SK-N-SH (cell line): ENCODE measurements around the gene CHD5. TPM values are rescaled to one million over a fixed set of nuclear protein-coding genes. Genes with fewer than 3 reads are reported as not detected.

Experiments
- CTCF ChIA-PET: fragments of 300-600, 350-600 bp; formaldehyde crosslinking; extraction: SDS; loops from one replicate; lab custom pipeline; 2021; lab: Yijun Ruan, JAX
- POLR2A ChIA-PET: fragments of 350-600 bp; sonication (Branson Sonifier 250); formaldehyde crosslinking; extraction: SDS; loops from one replicate; lab custom pipeline; 2020; ENCODE audit warnings: antibody characterized with exemption, inconsistent platforms; lab: Yijun Ruan, JAX
- DNase-seq: peaks from one replicate; pipeline ENCODE4 v3.0.0; 2012
- H2AFZ ChIP-seq: fragments of 200-600 bp; sonication (generic); 2 replicates; pipeline ENCODE4 v1.8.1; 2016; ENCODE audit warnings: antibody characterized with exemption, mild to moderate bottlenecking, low read depth
- H3F3A ChIP-seq: fragments of 200-600 bp; sonication (generic); replicated peaks from 2 replicates; pipeline ENCODE3; 2016; ENCODE audit warnings: antibody characterized with exemption, mild to moderate bottlenecking; ENCODE audit not compliant: insufficient read depth
- H3K27ac ChIP-seq, 2 experiments: fragments of 200-500 bp in 1 of 2; fragments of 200-600 bp in 1 of 2; sonication (Bioruptor generic) in 1 of 2; sonication (generic), shearing (Covaris generic) in 1 of 2; 2 replicates each; pipeline versions ENCODE4 v1.5.1 to v1.6.1; 2014 to 2016; ENCODE audit warnings: low read depth in 2 of 2, inconsistent platforms in 1 of 2, low read length in 1 of 2, mild to moderate bottlenecking in 1 of 2, mixed read lengths in 1 of 2
- H3K27me3 ChIP-seq: fragments of 200-600 bp; sonication (generic), shearing (Covaris generic); 2 replicates; pipeline ENCODE4 v1.6.1; 2016; ENCODE audit warnings: mixed run types; ENCODE audit not compliant: insufficient read depth
- H3K36me3 ChIP-seq, 2 experiments: fragments of 200-500 bp in 1 of 2; fragments of 200-600 bp in 1 of 2; sonication (Bioruptor generic) in 1 of 2; sonication (generic) in 1 of 2; replicated peaks in 1 of 2; 2 replicates each; pipeline versions ENCODE3 to v1.5.1; 2014 to 2016; ENCODE audit warnings: low read length in 1 of 2, mild to moderate bottlenecking in 1 of 2; ENCODE audit not compliant: insufficient read depth in 2 of 2, control insufficient read depth in 1 of 2
- H3K4me1 ChIP-seq, 2 experiments: fragments of 200-500 bp in 1 of 2; fragments of 200-600 bp in 1 of 2; sonication (Bioruptor generic) in 1 of 2; sonication (generic), shearing (Covaris generic) in 1 of 2; 2 replicates each; pipeline versions ENCODE4 v1.5.1 to v1.6.1; 2014 to 2016; ENCODE audit warnings: low read depth in 1 of 2, low read length in 1 of 2, mixed run types in 1 of 2; ENCODE audit not compliant: insufficient read depth in 2 of 2, control insufficient read depth in 1 of 2
- H3K4me2 ChIP-seq: fragments of 200-600 bp; sonication (generic), shearing (Covaris generic); 2 replicates; pipeline ENCODE4 v1.6.1; 2017; ENCODE audit warnings: mixed run types
- H3K4me3 ChIP-seq, 2 experiments: fragments of 200-500 bp in 1 of 2; fragments of 200-600 bp in 1 of 2; sonication (Bioruptor generic) in 1 of 2; sonication (generic), shearing (Covaris generic) in 1 of 2; 2 replicates each; pipeline versions ENCODE4 v1.5.1 to v1.8.1; 2014 to 2016; ENCODE audit warnings: low read depth in 2 of 2, inconsistent platforms in 1 of 2, low read length in 1 of 2, mild to moderate bottlenecking in 1 of 2, mixed read lengths in 1 of 2, moderate library complexity in 1 of 2
- H3K79me2 ChIP-seq: fragments of 200-600 bp; sonication (generic); 2 replicates; pipeline ENCODE4 v1.8.1; 2017; ENCODE audit warnings: mild to moderate bottlenecking; ENCODE audit not compliant: insufficient read depth
- H3K9ac ChIP-seq: fragments of 200-600 bp; sonication (generic); 2 replicates; pipeline ENCODE4 v1.6.1; 2017; ENCODE audit warnings: mixed run types
- H3K9me2 ChIP-seq: fragments of 200-600 bp; sonication (generic); 2 replicates; pipeline ENCODE4 v1.6.1; 2017; ENCODE audit warnings: mixed run types
- H3K9me3 ChIP-seq: fragments of 200-600 bp; sonication (generic); 2 replicates; pipeline ENCODE4 v1.6.1; 2017; ENCODE audit warnings: mixed run types, mild to moderate bottlenecking, moderate library complexity
- H4K20me1 ChIP-seq: fragments of 200-600 bp; sonication (generic); 2 replicates; pipeline ENCODE4 v1.6.1; 2017; ENCODE audit warnings: mild to moderate bottlenecking, mixed run types; ENCODE audit not compliant: insufficient read depth
- CHD2 ChIP-seq: fragments of 150-350 bp; IDR thresholded peaks from 2 replicates; pipeline ENCODE4 v1.6.1; 2018; ENCODE audit warnings: low read length; ENCODE audit not compliant: partially characterized antibody
- EP300 ChIP-seq, 2 experiments: IDR thresholded peaks; 2 replicates each; pipeline versions ENCODE4 v1.4.0 to v1.6.1; 2012; ENCODE audit warnings: borderline replicate concordance in 1 of 2, low read depth in 1 of 2, low read length in 1 of 2
- EZH2phosphoT487 ChIP-seq: fragments of 200-600 bp; sonication (generic); IDR thresholded peaks from 2 replicates; pipeline ENCODE4 v1.6.1; 2017; ENCODE audit warnings: low read depth, mixed run types, mild to moderate bottlenecking, antibody characterized with exemption, moderate library complexity, borderline replicate concordance
- FOXJ3 ChIP-seq: sonication (generic); formaldehyde crosslinking; IDR thresholded peaks from 2 replicates; pipeline ENCODE4 v1.5.1; 2020; ENCODE audit warnings: mild to moderate bottlenecking, missing genetic modification reagents
- GABPA ChIP-seq: IDR thresholded peaks from 2 replicates; pipeline ENCODE4 v1.4.0; 2012; ENCODE audit warnings: low read depth, mild to moderate bottlenecking
- GATA2 ChIP-seq: sonication (generic); formaldehyde crosslinking; IDR thresholded peaks from 2 replicates; pipeline ENCODE4 v1.5.0; 2020; ENCODE audit warnings: mild to moderate bottlenecking, missing genetic modification reagents
- MEF2A ChIP-seq: IDR thresholded peaks from 2 replicates; pipeline ENCODE4 v1.4.0; 2012; ENCODE audit warnings: low read depth, borderline replicate concordance
- MXI1 ChIP-seq: IDR thresholded peaks from 2 replicates; pipeline ENCODE4 v1.6.1; 2012; ENCODE audit warnings: mild to moderate bottlenecking, low read depth, low read length, improper control_type of control experiment
- REST ChIP-seq: IDR thresholded peaks from 2 replicates; pipeline ENCODE4 v1.6.1; 2012; ENCODE audit warnings: mild to moderate bottlenecking, low read depth, low read length, moderate library complexity
- SMC3 ChIP-seq: IDR thresholded peaks from 2 replicates; pipeline ENCODE4 v1.6.1; 2012; ENCODE audit warnings: low read depth, low read length, improper control_type of control experiment
- TCF12 ChIP-seq: IDR thresholded peaks from 2 replicates; pipeline ENCODE4 v1.4.0; 2012
- WGBS: methylation state at CpG from one replicate; pipeline ENCODE4 v1.1.6; 2017; ENCODE audit warnings: low lambda C conversion rate; 5-methylcytosine and 5-hydroxymethylcytosine counted together
- polyA plus RNA-seq, 3 experiments: library from polyadenylated mRNA; depleted of rRNA; stranded (reverse); fragments of >200 nt; gene quantifications; 2 replicates each; pipeline ENCODE4 v1.2.3, GENCODE V29; 2012
- TF ChIP-seq, protein P1 (sequence below): fragments of 150-350 bp; IDR thresholded peaks from 2 replicates; pipeline ENCODE4 v1.6.1; 2016; ENCODE audit warnings: mild to moderate bottlenecking, low read depth, low read length
- TF ChIP-seq, protein P2 (sequence below): IDR thresholded peaks from 2 replicates; pipeline ENCODE4 v1.4.0; 2012; ENCODE audit warnings: low read depth, borderline replicate concordance

Gene CHD5
- polyA plus RNA-seq, 1 of the 3 experiments (the other 2 are of a cell fraction), result 0.26 TPM

GRCh38 chr1:6144175-6144574 is 35.9 kb downstream of the CHD5 start:
- Histone ChIP-seq H2AFZ (no peak overlapping the region), H3K4me1 (peaks cover 0 to 6% of the 10 kb centered on the region in 2 experiments; a peak in 1 of 4 replicates), H3F3A (no peaks in the 10 kb centered on the region), H3K36me3 (no peaks in the 10 kb centered on the region), H3K27me3 (no peaks in the 10 kb centered on the region), H4K20me1 (no peaks in the 10 kb centered on the region), H3K9me3 (no peaks in the 10 kb centered on the region), H3K9ac (no peak overlapping the region), H3K79me2 (no peaks in the 10 kb centered on the region), H3K4me3 (no peak overlapping the region), H3K9me2 (no peaks in the 10 kb centered on the region), H3K4me2 (no peak overlapping the region), H3K27ac (no peak overlapping the region)
- ChIA-PET CTCF (interaction anchor here (1.2 kb wide), 1 partner anchor 61 kb away, joined by 3 read pairs; no protein-coding TSS in a partner anchor), POLR2A (no interaction called here)
- no peak for DNase-seq
- TF ChIP-seq SMC3, result no peak
- no peak for TF ChIP-seq REST
- no peak for TF ChIP-seq MEF2A
- no peak for TF ChIP-seq MXI1
- no peak for TF ChIP-seq GABPA
- no peak for TF ChIP-seq EP300 (IDR thresholded peaks at IDR 0.05; ENCODE audit: borderline replicate concordance in 1 of 2, low read depth in 1 of 2, low read length in 1 of 2)
- TF ChIP-seq, protein P1, sequence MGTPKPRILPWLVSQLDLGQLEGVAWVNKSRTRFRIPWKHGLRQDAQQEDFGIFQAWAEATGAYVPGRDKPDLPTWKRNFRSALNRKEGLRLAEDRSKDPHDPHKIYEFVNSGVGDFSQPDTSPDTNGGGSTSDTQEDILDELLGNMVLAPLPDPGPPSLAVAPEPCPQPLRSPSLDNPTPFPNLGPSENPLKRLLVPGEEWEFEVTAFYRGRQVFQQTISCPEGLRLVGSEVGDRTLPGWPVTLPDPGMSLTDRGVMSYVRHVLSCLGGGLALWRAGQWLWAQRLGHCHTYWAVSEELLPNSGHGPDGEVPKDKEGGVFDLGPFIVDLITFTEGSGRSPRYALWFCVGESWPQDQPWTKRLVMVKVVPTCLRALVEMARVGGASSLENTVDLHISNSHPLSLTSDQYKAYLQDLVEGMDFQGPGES, result no peak
- no peak for TF ChIP-seq TCF12
- no peak for TF ChIP-seq GATA2 (CRISPR knock-in tag)
- no peak for TF ChIP-seq CHD2
- TF ChIP-seq FOXJ3 (CRISPR knock-in tag), result no peak
- no peak for TF ChIP-seq EZH2phosphoT487
- TF ChIP-seq, protein P2, sequence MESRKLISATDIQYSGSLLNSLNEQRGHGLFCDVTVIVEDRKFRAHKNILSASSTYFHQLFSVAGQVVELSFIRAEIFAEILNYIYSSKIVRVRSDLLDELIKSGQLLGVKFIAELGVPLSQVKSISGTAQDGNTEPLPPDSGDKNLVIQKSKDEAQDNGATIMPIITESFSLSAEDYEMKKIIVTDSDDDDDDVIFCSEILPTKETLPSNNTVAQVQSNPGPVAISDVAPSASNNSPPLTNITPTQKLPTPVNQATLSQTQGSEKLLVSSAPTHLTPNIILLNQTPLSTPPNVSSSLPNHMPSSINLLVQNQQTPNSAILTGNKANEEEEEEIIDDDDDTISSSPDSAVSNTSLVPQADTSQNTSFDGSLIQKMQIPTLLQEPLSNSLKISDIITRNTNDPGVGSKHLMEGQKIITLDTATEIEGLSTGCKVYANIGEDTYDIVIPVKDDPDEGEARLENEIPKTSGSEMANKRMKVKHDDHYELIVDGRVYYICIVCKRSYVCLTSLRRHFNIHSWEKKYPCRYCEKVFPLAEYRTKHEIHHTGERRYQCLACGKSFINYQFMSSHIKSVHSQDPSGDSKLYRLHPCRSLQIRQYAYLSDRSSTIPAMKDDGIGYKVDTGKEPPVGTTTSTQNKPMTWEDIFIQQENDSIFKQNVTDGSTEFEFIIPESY, result no peak
- 29% methylated on average over 6 of the region's 7 CpGs for WGBS
